PC-3 (cell line): Measurements from ENCODE around the gene PTGIR. TPM values are rescaled to one million over a fixed set of nuclear protein-coding genes. Genes with fewer than 3 reads are reported as not detected.
A peak's percentile ranks its signal among the peaks of the same experiment; 100 is the strongest.

Source experiments
- ATAC-seq: fragments of 200-7000 bp; cut with Tn5 transposase; 2 replicates; pipeline ENCODE4 v1.9.1; 2020; ENCODE audit warnings: mild to moderate bottlenecking, moderate library complexity
- Bru-seq: library from RNA; stranded (reverse); fragments of 400-500 nt; gene quantifications from one replicate; lab custom pipeline; 2021; lab: Mats Ljungman, UMichigan
- BruChase-seq, 2 experiments: library from RNA; stranded (reverse); fragments of 400-500 nt; gene quantifications; one replicate each; lab custom pipeline; 2021; lab: Mats Ljungman, UMichigan
- BruUV-seq: library from RNA; stranded (reverse); fragments of 400-500 nt; replicated peaks from 2 replicates; lab custom pipeline; 2021; lab: Mats Ljungman, UMichigan
- CTCF ChIA-PET: fragments of 300-600 bp; sonication (Branson Sonifier 250); formaldehyde crosslinking; loops from one replicate; lab custom pipeline; 2022; ENCODE audit warnings: antibody characterized with exemption; lab: Charles Lee
- POLR2A ChIA-PET: fragments of 300-600 bp; sonication (Branson Sonifier 250); formaldehyde crosslinking; loops from one replicate; lab custom pipeline; 2022; ENCODE audit warnings: antibody characterized with exemption; ENCODE audit not compliant: unreplicated experiment; lab: Charles Lee
- DNase-seq: peaks from one replicate; pipeline ENCODE4 v3.0.0-alpha.2; 2015
- H2AFZ ChIP-seq: fragments of 300-600 bp; sonication (generic); 2 replicates; pipeline ENCODE4 v1.6.0; 2016; ENCODE audit warnings: antibody characterized with exemption, low read length
- H3F3A ChIP-seq: fragments of 300-600 bp; sonication (generic); one replicate; pipeline ENCODE4 v1.6.0; 2017; ENCODE audit warnings: antibody characterized with exemption, low read length, control low read depth, mild to moderate bottlenecking; ENCODE audit not compliant: unreplicated experiment
- H3K27ac ChIP-seq: fragments of 300-600 bp; sonication (generic); 2 replicates; pipeline ENCODE4 v1.5.1; 2016; ENCODE audit warnings: mild to moderate bottlenecking, low read length
- H3K27me3 ChIP-seq: fragments of 300-600 bp; sonication (generic); 2 replicates; pipeline ENCODE4 v1.6.1; 2016; ENCODE audit warnings: low read length, mixed read lengths
- H3K36me3 ChIP-seq: fragments of 300-600 bp; sonication (generic); 2 replicates; pipeline ENCODE4 v1.6.1; 2016; ENCODE audit warnings: low read depth, mixed run types, low read length, mixed read lengths
- H3K4me1 ChIP-seq: fragments of 300-600 bp; sonication (generic); 2 replicates; pipeline ENCODE4 v1.5.1; 2016; ENCODE audit warnings: low read length; ENCODE audit not compliant: insufficient read depth
- H3K4me2 ChIP-seq: fragments of 300-600 bp; sonication (generic); 2 replicates; pipeline ENCODE4 v1.6.0; 2016; ENCODE audit warnings: low read length
- H3K4me3 ChIP-seq: fragments of 300-600 bp; sonication (generic); 2 replicates; pipeline ENCODE4 v1.5.1; 2016; ENCODE audit warnings: mild to moderate bottlenecking, low read length, mixed read lengths
- H3K79me2 ChIP-seq: fragments of 300-600 bp; sonication (generic); 2 replicates; pipeline ENCODE4 v1.6.1; 2017; ENCODE audit warnings: low read length, mixed read lengths
- H3K9ac ChIP-seq: fragments of 300-600 bp; sonication (generic); 2 replicates; pipeline ENCODE4 v1.6.0; 2016; ENCODE audit warnings: mild to moderate bottlenecking, low read length
- H3K9me2 ChIP-seq: fragments of 300-600 bp; sonication (generic); replicated peaks from 2 replicates; pipeline ENCODE4 v1.6.1; 2016; ENCODE audit warnings: mixed run types, low read length, mixed read lengths
- H3K9me3 ChIP-seq: fragments of 300-600 bp; sonication (generic); 2 replicates; pipeline ENCODE4 v1.6.1; 2016; ENCODE audit warnings: low read length, mixed read lengths
- H4K20me1 ChIP-seq: fragments of 300-600 bp; sonication (generic); 2 replicates; pipeline ENCODE4 v1.6.1; 2016; ENCODE audit warnings: low read length, mixed read lengths
- CTCF ChIP-seq: fragments of 300-600 bp; sonication (generic); conservative IDR thresholded peaks from 2 replicates; pipeline ENCODE4 v1.5.1; 2017; ENCODE audit warnings: antibody characterized with exemption, low read depth, mild to moderate bottlenecking, low read length
- EZH2 ChIP-seq: fragments of 300-600 bp; sonication (generic); IDR thresholded peaks from one replicate; pipeline ENCODE4 v1.6.1; 2017; ENCODE audit warnings: antibody characterized with exemption, mild to moderate bottlenecking, low read length; ENCODE audit not compliant: unreplicated experiment
- EZH2phosphoT487 ChIP-seq: fragments of 300-600 bp; sonication (generic); IDR thresholded peaks from 2 replicates; pipeline ENCODE4 v1.6.1; 2018; ENCODE audit warnings: mild to moderate bottlenecking, antibody characterized with exemption, low read length, borderline replicate concordance
- intact Hi-C: fragments of 100-400 bp; cut with micrococcal nuclease; formaldehyde crosslinking; loops from 2 replicates; pipeline ENCODE4 v1.9.0; 2023
- long read RNA-seq: library from polyadenylated mRNA; unstranded; transcript quantifications from one replicate; pipeline ENCODE4 v2.0.0, GENCODE V29; 2021; ENCODE audit not compliant: unreplicated experiment
- total RNA-seq: library from RNA; depleted of rRNA; stranded (reverse); fragments of >200 nt; gene quantifications from 2 replicates; pipeline ENCODE4 v1.2.3, GENCODE V29; 2014; rRNA removed

The PTGIR gene
- not detected in 2 replicates for total RNA-seq
- Bru-seq, nascent RNA: not detected
- not detected for BruChase-seq, experiment 1, labeled RNA remaining after a 6-hour chase
- BruChase-seq, experiment 2, labeled RNA remaining after a 2-hour chase: not detected
- long read RNA-seq: 0 reads

- Histone ChIP-seq H3K4me3 (no peak within 1 kb of the TSS), H3K9me3 (no peaks in the 10 kb centered on the region), H4K20me1 (no peaks in the 10 kb centered on the region), H3K4me2 (no peak within 1 kb of the TSS), H3K27ac (no peak within 1 kb of the TSS), H3K9ac (no peak within 1 kb of the TSS), H3K9me2 (no peaks in the 10 kb centered on the region), H3K27me3 (no peaks in the 10 kb centered on the region), H2AFZ (no peak within 1 kb of the TSS), H3K36me3 (no peaks in the 10 kb centered on the region), H3F3A (no peaks in the 10 kb centered on the region), H3K79me2 (no peaks in the 10 kb centered on the region), H3K4me1 (no peaks in the 10 kb centered on the region)
- TF ChIP-seq EZH2 (no peak), EZH2phosphoT487 (no peak), CTCF (no peak)
- BruUV-seq: no TSS peak
- DNase-seq (no peak), ATAC-seq (no peak; the same call in 1 of the 2 replicates)
- CTCF ChIA-PET: no interaction called here
- POLR2A ChIA-PET: no interaction called here
- intact Hi-C loops: no loop called here
Observed at GRCh38 chr19:46624958-46625661, at the start of gene PTGIR. TSS of gene PTGIR (minus strand) at chr19:46625089. CDS start at chr19:46624225, 864 bp downstream.

GRCh38 chr19:46670813-46671212, 45.9 kb upstream of the PTGIR start:
- Histone ChIP-seq H3K9ac (no peak overlapping the region), H2AFZ (no peak overlapping the region), H4K20me1 (no peaks in the 10 kb centered on the region), H3K27me3 (no peaks in the 10 kb centered on the region), H3K9me3 (no peaks in the 10 kb centered on the region), H3F3A (no peaks in the 10 kb centered on the region), H3K4me3 (no peak overlapping the region), H3K9me2 (no peaks in the 10 kb centered on the region), H3K36me3 (no peaks in the 10 kb centered on the region), H3K4me1 (no peaks in the 10 kb centered on the region), H3K79me2 (no peaks in the 10 kb centered on the region), H3K27ac (no peak overlapping the region), H3K4me2 (no peak overlapping the region)
- TSS peak; percentile 19 for BruUV-seq
- ChIA-PET CTCF (no interaction called here), POLR2A (no interaction called here)
- no peak for TF ChIP-seq CTCF
- no peak for TF ChIP-seq EZH2phosphoT487
- TF ChIP-seq EZH2: no peak
- no peak; the same call in 1 of the 2 replicates for ATAC-seq
- peak; percentile 5 for DNase-seq
- intact Hi-C loops: no loop called here

- POLR2A ChIA-PET: no interaction called here
- ATAC-seq (no peak), DNase-seq (no peak)
- Histone ChIP-seq H3K9me3 (no peaks in the 10 kb centered on the region), H4K20me1 (no peaks in the 10 kb centered on the region), H3K79me2 (no peaks in the 10 kb centered on the region), H3K9me2 (no peaks in the 10 kb centered on the region), H3K4me1 (no peaks in the 10 kb centered on the region), H3K4me2 (no peak overlapping the region), H3K27ac (no peak overlapping the region), H3K9ac (no peak overlapping the region), H2AFZ (no peak overlapping the region), H3K4me3 (no peak overlapping the region), H3K36me3 (no peaks in the 10 kb centered on the region), H3F3A (no peaks in the 10 kb centered on the region), H3K27me3 (no peaks in the 10 kb centered on the region)
- CTCF ChIA-PET: no interaction called here
- BruUV-seq: no TSS peak
- no peak for TF ChIP-seq EZH2
- no peak for TF ChIP-seq EZH2phosphoT487
- TF ChIP-seq CTCF: no peak
- intact Hi-C loops: no loop called here
Observed at GRCh38 chr19:46668662-46669061, 43.8 kb upstream of the PTGIR start.
